ENCODE measurements around the gene CD99L2. TPM values are rescaled to one million over a fixed set of nuclear protein-coding genes. Genes with fewer than 3 reads are reported as not detected.

Gene CD99L2
- total and polyA plus RNA-seq, 2 of the 8 experiments (the other 6 are each of a cell fraction or from before 2014, with no cell fraction given): 8.0 to 8.5 TPM

- no peak overlapping the region for H3K18ac ChIP-seq (ENCODE audit: extremely low read depth, low read length)
- H2BK12ac ChIP-seq (ENCODE audit: low read depth, low read length): no peak overlapping the region
- 0 out of 8 replicates have a peak, but pooled peaks cover 0 to 2% (median 0%) of the 10 kb centered on the region in 4 experiments for H3K36me3 ChIP-seq (ENCODE audit: control insufficient read depth in 2 of 4, insufficient read depth in 4 of 4, low read length in 3 of 4)
- no peak overlapping the region for H2BK15ac ChIP-seq (ENCODE audit: low read length)
- peak overlapping the region in 1 of 2 experiments; percentile 90; a peak in 1 of 4 replicates for H3K4me2 ChIP-seq (ENCODE audit: insufficient read depth in 1 of 2, low read depth in 2 of 2, low read length in 2 of 2)
- peaks cover 0 to 24% of the 10 kb centered on the region in 2 experiments; a peak in 3 of 4 replicates for H3K79me2 ChIP-seq (ENCODE audit: control insufficient read depth in 1 of 2, insufficient read depth in 2 of 2, low read length in 2 of 2)
- no peak overlapping the region for H2BK5ac ChIP-seq (ENCODE audit: low read depth, low read length)
- no peak overlapping the region for H4K5ac ChIP-seq (ENCODE audit: insufficient read length, low read depth, low read length)
- no peak overlapping the region for H2AFZ ChIP-seq (ENCODE audit: low read length)
- no peaks in the 10 kb centered on the region; the same call in 1 of the 2 replicates for H3K79me1 ChIP-seq (ENCODE audit: low read depth, low read length)
- peaks cover 4 to 17% (median 9%) of the 10 kb centered on the region in 4 experiments; a peak in 5 of 7 replicates for H3K4me1 ChIP-seq (replicated peaks in 1 of 4; ENCODE audit: control insufficient read depth in 3 of 4, insufficient read depth in 4 of 4, low read length in 3 of 4)
- H3K27ac ChIP-seq (ENCODE audit: low read depth, low read length): no peak overlapping the region
- no peaks in the 10 kb centered on the region for H3K9me3 ChIP-seq (ENCODE audit: insufficient read depth in 2 of 2, low read depth in 1 of 2, low read length in 1 of 2)
- peaks cover 5% of the 10 kb centered on the region; the same call in 1 of the 2 replicates for H3K23me2 ChIP-seq (ENCODE audit: low read depth, low read length)
- DNase-seq (ENCODE audit: low read depth in 1 of 2, low spot score in 2 of 2): no peak
- H4K91ac ChIP-seq (replicated peaks; ENCODE audit: insufficient read length, low read length): no peak overlapping the region
- POLR2A ChIA-PET (ENCODE audit: partially characterized antibody): interaction anchor here (0.7 to 2.0 kb wide), 5 partner anchors 15 to 125 kb away, joined by 3 to 4 read pairs (median 4); no protein-coding TSS in a partner anchor
- 80% methylated on average over 4 of the region's 6 CpGs; no CpG with 5 or more reads in 1 of the 2 experiments for WGBS, 2 experiments (ENCODE audit: extremely low coverage in 1 of 2, insufficient coverage in 1 of 2, insufficient read length in 1 of 2, insufficient replicate concordance in 2 of 2, low coverage in 1 of 2, low lambda C conversion rate in 2 of 2, missing lambda C conversion rate in 1 of 2)
- no peak overlapping the region for H3K23ac ChIP-seq (ENCODE audit: insufficient read length)
- H3K56ac ChIP-seq (replicated peaks; ENCODE audit: insufficient read length, low read depth, low read length): no peak overlapping the region
- no peak overlapping the region for H3K4ac ChIP-seq (replicated peaks; ENCODE audit: insufficient read length, low read depth, low read length)
- no peak for TF ChIP-seq KDM4A (IDR thresholded peaks at IDR 0.05; ENCODE audit: low read depth, low read length, severe bottlenecking)
- no peak for TF ChIP-seq RAD21 (IDR thresholded peaks at IDR 0.05 in 1 of 2, conservative IDR thresholded peaks at IDR 0.05 in 1 of 2; ENCODE audit: low read depth in 2 of 2, low read length in 2 of 2)
- TF ChIP-seq HDAC2 (IDR thresholded peaks at IDR 0.05; ENCODE audit: borderline replicate concordance in 1 of 2, low read depth in 2 of 2, low read length in 2 of 2): no peak
- TF ChIP-seq KDM1A (IDR thresholded peaks at IDR 0.05; ENCODE audit: borderline replicate concordance, low read length): no peak
- no peak for TF ChIP-seq TAF1 (IDR thresholded peaks at IDR 0.05; ENCODE audit: low read depth, low read length)
- no peak for TF ChIP-seq BRCA1 (IDR thresholded peaks at IDR 0.05; ENCODE audit: low read depth, low read length)
- no peak for TF ChIP-seq CREB1 (IDR thresholded peaks at IDR 0.05)
- TF ChIP-seq CBX5 (IDR thresholded peaks at IDR 0.05; ENCODE audit: low read depth, low read length): no peak
- TF ChIP-seq PHF8 (conservative IDR thresholded peaks at IDR 0.05; ENCODE audit: low read depth, low read length): no peak
- no peak for TF ChIP-seq FOSL1 (IDR thresholded peaks at IDR 0.05; ENCODE audit: insufficient read depth, low read depth, low read length)
- no peak for TF ChIP-seq GABPA (IDR thresholded peaks at IDR 0.05; ENCODE audit: borderline replicate concordance, insufficient read depth, low read length)
- no peak for TF ChIP-seq YY1 (IDR thresholded peaks at IDR 0.05; ENCODE audit: low read depth, low read length)
- TF ChIP-seq POU5F1 (IDR thresholded peaks at IDR 0.05; ENCODE audit: low read depth, low read length): no peak
- FAIRE-seq: no peak
- CTCF ChIA-PET (ENCODE audit: partially characterized antibody): no interaction called here
- no peak overlapping the region for H4K8ac ChIP-seq (ENCODE audit: extremely low read depth, insufficient read depth, low read length)
- H3K9ac ChIP-seq (replicated peaks in 1 of 4; ENCODE audit: extremely low read depth in 1 of 4, low read depth in 3 of 4, low read length in 3 of 4): no peak overlapping the region
- H2AK5ac ChIP-seq (ENCODE audit: low read depth, low read length): no peak overlapping the region
- H3K14ac ChIP-seq (ENCODE audit: insufficient read length): no peak overlapping the region
- no peaks in the 10 kb centered on the region for H4K20me1 ChIP-seq (replicated peaks in 1 of 2; ENCODE audit: control insufficient read depth in 1 of 2, insufficient read depth in 2 of 2, low read length in 2 of 2)
- no peak overlapping the region for H3K4me3 ChIP-seq (ENCODE audit: extremely low read depth in 1 of 4, insufficient read depth in 2 of 4, low read depth in 3 of 4, low read length in 4 of 4)
- H3K27me3 ChIP-seq (replicated peaks in 1 of 4; ENCODE audit: control insufficient read depth in 3 of 4, extremely low read depth in 1 of 4, insufficient read depth in 3 of 4, low read length in 3 of 4): no peaks in the 10 kb centered on the region; a peak in 1 of 7 replicates
- H2BK20ac ChIP-seq (ENCODE audit: low read length): no peak overlapping the region
- no peak overlapping the region for H2BK120ac ChIP-seq (replicated peaks; ENCODE audit: low read depth, low read length)
Observed at GRCh38 chrX:150896632-150897031, 1.8 kb downstream of the CD99L2 start.
